CD4-positive, alpha-beta T cell treated with Interleukin-17A for 1 hour (primary cell): ENCODE measurements around the gene COPS8.

Experiments used
- DNase-seq: peaks from one replicate; pipeline ENCODE4 v3.0.0-alpha.2; 2020

Gene COPS8

DNA sequence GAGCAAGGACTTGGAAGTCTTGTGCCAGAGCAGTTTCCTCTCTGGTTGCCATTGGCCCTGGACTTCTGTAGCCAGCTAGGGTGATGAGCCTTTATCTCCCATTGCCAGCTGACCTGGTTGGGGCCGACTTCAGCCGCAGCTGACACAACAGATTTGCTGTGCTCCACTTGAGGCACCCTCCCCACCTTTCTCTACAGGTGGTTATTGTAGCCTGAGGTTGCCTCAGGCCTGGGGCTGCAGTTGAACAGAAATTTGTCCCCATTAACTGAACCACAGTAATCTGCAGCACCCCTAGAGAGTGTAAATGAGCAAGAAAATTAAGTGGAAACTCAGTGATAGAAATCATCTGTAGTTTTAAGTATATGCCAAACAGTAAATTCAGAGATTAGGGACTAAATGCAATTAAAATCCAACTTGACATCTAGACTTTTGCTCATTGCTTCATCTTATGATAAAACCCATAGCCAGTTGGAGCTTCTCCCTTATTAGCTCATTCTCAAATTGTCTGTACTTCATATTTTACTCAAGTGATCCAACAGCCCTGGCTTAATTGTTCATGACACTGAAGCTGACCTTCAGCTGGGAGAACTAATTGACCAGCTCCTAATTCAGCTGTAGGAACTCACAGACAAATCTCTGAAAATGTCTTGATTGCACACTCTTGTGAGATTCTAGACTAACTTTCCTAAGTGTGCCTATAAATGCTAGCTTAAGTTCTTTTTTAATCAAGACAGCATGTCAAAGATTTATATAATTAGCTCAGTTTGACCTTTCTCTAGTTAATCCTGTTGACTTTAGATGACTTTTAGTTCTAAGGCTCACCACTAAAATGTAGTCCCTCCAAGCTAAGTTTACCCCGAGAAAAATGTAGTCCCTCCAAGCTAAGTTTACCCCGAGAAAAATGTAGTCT, 48.9 kb downstream of the COPS8 start:
- no peak for DNase-seq

DNA sequence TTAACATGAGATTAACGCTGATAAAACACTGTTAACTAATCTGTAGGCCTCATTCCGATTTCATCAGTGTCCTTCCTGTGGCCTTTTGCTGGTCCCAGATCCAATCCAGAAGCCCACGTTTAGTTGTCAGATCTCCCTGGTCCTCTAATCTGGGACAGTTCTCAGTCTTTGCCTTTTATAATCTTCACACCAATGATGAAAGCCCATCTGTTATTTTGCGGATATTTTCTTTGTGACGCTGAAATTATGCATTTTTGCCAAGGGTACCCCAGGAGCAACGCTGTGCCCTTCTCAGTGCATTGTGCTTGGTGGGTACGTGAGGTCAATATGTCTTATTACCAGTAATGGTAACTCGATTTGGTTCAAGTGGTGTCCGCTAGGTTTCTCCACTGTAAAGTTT, 51.1 kb downstream of the COPS8 start:
- no peak for DNase-seq

DNA sequence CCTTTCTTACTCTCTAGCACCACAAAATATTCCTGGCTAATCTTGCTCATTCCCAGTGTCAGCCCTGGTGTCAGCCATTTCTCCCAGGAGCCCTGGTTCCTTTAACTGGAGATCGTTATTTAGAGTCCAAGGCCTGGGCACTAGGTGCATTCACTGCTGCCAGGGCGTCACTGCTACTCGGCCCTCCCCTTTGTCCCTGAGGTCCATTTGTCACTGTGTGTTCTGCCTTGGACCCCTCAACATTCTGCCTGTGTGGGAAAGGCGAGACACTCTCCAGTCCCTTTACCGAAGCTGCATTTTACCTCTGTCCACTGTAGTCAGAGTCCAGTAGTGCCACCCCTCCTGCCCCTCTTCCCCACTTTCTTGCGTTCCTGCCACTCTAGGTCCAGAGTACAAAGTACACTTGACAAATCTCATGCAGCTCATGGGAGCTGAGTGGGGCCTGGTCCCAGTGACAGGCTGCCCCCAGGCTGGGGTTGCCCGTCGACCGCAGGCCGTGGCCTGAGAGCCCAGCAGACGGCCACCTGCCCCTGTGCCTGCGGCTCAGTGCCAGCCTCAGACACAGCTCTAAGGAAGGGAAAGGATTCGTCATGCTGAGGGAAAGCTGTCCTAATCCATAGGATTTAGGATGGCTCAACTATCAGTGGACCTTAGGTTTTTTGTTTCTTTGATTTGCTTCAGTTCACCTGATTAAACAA, 52.1 kb downstream of the COPS8 start:
- DNase-seq = no peak

DNA sequence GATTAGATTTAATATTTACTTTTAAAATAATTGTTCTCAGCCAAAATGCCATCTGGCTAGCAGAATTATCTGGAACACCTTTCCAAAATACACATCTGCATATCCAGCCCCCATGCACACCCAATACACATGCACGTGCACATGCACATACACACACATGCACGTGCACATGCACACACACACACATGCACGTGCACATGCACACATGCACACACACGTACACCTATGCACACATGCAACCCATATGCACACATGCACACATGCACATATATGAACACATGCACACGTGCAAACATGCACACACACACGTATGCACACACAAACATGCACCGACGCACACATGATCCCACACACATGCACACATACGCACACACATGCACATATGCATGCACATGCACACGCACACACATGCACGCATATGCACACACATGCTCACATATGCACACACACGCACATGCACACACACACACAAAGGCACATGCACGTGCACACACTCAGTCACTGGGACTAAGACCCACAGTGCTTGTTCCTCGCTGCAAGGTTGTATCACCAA, 53.5 kb downstream of the COPS8 start:
- DNase-seq = no peak

DNA sequence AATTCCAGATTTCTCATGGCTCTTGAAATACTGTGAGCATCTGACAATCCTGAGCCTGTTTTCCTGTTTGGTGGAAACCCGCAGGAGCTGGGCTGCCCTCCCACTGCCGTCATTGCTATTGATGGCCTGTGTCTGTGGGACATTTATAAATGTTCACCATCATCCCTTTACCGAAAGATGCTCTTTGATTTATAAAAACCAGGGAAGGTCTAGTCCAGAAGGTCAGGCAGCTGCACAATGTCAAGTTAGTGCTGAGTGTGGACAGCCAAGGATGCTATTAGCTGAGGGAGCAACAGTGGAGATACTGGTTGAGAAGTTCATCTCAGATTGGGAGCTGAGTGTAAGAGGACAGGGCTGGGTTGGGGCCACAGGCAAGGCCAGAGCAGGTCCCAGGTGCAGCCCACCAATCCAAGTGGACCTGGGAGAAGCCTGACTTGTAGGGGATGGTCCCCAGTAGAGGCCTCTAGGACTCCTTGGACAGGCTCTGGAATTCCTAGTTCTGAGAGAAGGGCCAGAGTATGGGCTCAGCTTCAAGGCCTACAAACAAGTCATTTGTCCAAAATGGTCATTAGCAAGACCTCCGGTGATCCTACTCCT, 55.1 kb downstream of the COPS8 start:
- no peak for DNase-seq

DNA sequence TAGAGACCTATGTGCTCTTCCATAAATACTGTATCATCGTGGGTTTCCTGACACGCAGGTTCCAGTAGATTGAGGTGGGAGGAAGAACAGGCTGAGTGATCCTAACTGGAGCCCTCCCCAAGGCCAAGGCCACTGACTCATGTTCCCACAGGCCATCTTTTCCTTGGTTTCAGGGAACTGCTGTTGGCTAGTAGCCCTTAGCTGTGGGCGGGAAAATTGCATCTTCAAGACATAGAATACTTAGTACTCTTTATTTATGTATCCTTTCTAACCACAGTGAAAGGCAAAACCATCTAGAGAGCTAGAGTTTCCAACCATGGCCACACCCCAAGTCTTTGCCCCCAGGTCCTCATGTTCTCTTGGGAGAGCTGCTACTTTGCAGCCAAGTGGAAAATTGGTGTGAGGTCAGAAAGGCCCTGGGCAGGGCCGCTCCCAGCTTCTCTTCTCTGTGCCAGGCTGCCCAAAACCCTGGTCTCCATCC, 55.9 kb downstream of the COPS8 start:
- no peak for DNase-seq

DNA sequence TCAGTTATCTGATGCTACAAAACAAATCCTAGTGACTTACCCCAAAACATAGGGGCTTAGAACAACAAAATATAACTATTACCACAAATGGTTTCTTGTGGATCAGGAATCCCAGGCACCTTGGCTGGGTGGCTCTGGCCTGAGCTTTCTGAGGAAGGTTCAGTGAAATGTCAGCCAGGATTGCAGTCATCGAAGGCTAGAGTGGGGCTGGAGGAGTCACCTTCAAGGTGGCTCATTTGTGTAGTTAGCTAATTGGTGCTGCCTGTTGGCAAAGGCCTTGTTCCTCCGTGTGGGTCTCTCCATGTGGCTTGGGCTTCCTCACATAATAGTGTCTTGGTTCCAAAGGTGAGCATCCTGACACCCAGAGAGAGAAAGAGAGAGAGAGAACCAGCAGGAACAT, 57.4 kb downstream of the COPS8 start:
- DNase-seq = no peak

DNA sequence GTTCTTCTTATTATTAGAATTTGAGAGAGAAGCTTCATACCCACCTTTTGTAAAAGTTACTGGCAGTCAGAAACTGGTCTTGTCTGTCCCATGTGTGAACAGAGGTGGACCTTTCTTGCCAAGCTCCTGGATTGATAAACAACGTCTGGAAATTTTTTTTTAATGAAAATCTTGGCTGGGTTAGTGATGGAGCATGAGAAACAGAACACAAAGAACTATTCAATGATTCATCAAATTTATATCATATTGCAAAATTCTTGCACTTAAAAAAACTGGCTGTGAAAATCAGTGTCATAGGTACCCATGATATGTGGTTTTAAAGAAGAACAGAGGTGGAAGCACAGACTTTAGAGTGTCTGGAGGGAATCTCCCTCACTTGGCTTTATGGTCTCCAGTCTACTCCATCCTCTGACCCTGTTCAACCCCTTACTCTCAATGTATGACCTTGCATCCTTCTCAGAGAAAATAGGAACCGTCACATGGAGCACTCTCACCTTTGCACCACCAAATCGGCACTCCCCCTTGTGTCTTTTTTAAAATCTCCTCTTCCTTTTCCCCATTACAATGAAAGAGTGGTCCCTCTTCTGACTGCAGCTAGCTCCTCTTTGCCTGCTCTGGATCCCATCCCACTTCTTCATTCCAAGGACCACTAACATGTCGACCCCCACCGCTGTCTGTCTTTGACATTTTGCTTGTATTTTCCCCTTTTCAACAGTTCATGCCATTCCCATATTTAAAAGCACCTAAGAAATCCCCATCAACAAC, 58.2 kb downstream of the COPS8 start:
- DNase-seq = no peak

DNA sequence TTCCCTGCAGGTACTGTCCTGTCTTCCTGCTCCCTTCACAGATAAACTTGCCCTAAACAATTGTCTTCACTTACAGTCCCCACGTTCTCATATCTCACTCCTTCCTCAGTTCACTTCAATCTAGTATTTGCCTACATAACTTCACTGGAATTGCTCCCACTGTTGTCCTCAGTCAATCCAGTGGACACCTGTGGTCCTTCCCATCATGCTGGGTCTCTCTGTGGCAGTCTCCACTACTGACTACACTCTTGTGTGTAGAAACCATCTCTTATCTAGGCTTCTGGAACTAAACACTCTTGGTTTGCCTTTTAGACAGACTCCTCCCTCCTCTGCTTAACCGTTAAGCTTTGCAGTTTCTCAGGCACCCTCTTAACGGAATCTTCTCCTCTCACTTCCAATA, 58.8 kb downstream of the COPS8 start:
- DNase-seq = no peak

DNA sequence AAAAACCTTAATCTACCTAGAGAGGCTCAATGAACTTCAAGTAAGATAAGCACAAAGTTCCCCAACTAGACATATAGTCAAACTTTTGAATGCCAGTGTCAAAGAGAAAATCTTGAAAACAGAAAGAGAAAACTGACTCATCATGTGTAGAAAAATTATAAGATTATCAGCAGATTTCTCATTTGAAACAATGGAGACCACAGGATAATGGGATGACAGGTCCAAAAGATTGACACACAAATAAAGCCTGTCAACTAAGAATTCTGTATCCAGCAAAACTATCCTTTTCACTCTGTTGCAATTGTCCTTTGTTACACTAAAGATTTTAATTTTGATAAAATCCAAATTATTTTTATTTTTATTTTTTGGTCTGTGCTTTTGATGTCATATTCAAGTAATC, 61.6 kb downstream of the COPS8 start:
- no peak for DNase-seq

DNA sequence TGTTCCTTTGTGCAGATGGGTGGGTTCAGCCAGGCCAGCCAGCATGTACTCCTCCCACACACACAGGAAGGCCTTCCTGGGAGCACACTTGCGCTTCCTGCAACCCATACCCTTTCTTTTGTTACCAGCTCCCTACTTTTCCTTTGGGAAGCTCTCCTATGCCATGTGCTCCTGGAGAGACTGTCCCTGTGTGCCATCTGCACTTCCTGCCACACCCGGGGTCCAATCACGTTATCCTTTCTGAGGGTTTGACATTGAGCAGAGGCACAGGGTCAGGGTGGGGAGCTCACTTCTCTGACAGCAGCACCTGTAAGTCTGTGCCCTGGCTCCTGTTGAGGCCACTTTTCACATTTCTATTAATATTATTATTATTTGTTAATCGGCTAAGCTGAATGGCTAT, 62.9 kb downstream of the COPS8 start:
- no peak for DNase-seq

DNA sequence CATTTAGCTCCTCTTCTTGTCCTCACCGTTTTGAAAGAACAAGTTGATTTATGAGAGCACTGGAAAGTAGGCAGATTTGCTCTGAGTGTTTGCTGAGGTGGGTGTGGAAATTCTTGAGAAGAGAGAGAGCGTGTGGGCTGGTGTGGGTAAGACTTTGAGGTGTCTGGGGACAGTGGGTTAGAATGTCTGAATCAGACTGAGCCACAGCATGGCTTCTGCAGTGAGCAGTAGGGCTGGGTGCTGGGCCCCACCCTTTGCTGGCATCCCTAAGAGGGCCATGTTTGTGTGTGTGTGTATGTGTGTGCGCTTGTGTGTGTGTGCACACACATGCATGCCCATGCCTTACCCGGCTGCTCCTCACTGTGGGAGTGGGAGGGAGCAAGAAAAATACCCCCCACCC, 63.7 kb downstream of the COPS8 start:
- no peak for DNase-seq
